GM21381 (cell line): ENCODE results near the gene TMEM26.
"Not testable (repeated sequence)": the region's sequence is repeated elsewhere in the genome, so short reads cannot be mapped to it uniquely, and the experiment has no call there.

ENCODE experiments used
- ATAC-seq: cut with Tn5 transposase; IDR thresholded peaks from one replicate; pipeline ENCODE4 v1.9.1; 2021; ENCODE audit warnings: mild to moderate bottlenecking, moderate library complexity; ENCODE audit not compliant: unreplicated experiment

Gene TMEM26

DNA sequence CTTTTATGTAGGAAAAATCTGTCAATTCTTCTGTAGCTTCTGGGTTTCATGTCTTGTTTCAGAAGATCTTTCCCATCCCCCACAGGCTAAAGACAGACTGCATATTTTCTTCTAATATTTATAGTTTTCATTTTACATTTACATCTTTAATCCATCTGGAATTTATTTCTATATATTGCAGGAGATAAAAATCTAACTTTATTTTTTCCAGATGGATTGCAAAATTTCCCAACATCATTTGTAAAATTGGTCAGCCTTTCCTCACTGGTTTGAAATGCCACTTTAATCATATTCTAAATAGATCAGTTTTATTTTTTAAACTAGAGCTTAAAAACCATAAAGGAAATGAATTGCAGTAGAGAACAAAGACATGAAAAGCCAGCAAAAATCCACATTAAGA, 46.9 kb downstream of the TMEM26 start:
- no peak for ATAC-seq

DNA sequence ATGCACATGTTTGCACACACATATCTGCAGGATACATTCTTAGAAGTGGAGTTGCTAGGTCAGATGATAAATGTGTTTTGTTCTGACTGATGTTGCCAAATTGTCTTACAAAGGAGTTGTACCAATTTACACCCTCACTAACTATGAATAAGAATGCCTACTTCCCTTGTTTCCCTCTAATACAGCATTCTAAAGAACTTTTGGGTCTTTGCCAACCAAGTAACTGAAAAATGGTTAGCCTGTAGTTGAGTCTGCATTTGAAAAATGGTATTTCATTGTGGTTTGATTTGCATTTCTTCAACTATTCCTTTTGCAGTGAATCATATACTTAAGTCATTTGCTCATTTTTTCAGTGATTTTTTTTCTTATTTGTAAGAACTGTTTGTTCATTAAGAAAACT, 48.4 kb downstream of the TMEM26 start:
- ATAC-seq: no peak

- no peak for ATAC-seq
These were observed 52.7 kb downstream of the TMEM26 start for GRCh38 chr10:61400524-61400923.

- ATAC-seq: no peak
These were observed 53.8 kb downstream of the TMEM26 start for GRCh38 chr10:61399406-61399805.

DNA sequence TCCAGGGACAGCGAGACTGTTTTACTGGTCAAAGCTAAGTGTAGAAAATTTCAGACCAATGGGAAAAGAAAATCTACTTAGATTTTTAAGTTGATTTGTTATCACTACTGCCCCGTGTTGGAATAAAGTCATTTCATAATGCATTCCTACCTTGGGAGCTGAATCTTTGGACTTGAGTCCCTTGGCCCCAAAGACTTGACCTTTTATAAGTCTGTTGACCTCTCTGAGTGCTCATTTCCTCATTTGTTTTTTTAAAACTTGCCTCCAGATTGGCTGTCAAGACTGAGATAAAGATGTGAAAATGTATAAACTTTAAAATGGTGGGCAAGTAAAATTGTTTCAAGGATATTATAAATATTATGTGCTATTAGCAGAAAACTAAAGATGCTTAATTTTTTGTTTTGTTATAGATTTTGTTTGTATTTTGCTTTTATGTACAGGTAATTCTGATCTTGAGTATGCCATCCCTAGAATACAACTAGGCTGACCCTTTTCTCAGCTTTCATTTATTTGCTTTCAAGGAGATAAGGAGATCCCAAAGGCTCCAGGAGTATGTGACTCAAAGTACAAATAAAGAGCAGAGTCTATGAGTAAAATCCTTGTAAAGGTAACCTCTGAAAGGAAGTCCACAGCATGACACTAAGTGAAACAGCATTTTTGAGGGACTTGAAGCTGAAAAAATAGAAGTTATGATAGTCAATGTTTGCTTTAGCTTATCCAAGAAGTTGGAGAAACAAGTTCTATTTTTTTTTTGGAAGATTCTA, 54.6 kb downstream of the TMEM26 start:
- no peak for ATAC-seq

- ATAC-seq: no peak
These were observed 55.8 kb downstream of the TMEM26 start for GRCh38 chr10:61397175-61397986.

GRCh38 chr10:61391281-61391680, 61.9 kb downstream of the TMEM26 start:
- peak; percentile 41 for ATAC-seq

DNA sequence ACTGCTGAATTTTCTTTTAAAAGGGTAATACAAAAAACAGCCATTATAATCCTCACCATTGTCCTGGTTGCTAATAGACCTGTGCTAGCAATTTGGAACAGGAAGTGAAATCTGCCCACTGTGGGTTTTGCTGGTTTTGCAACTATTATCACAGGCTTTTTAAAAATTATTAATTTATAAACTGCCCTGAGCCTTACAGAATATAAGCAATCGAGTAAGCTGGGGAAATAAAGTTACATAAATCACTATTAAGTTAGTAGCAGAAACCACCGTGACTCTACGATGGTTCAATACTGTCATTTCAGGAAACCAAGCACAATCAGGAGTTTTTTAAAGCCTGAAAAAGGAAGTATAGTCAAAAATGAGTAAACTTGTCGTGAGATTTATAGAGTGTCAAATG, 62.3 kb downstream of the TMEM26 start:
- ATAC-seq: peak; percentile 83

DNA sequence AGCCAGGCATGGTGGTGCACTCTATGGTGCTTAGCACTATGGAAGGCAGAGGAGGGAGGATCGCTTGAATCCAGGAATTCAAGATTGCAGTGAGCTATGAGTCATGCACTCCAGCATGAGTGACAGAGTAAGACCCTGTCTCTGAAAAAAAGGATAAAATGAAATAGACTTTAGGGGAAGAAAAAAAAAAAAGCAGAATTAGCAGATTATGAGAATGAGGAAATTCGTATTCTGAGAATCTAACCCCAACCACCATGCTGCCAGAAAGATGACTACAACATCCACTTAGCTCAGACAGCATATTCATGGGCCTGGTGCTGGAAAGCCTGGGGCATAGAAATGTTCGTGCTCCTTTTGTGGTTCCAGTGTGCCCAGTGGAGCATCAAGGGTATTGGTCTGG, 63.3 kb downstream of the TMEM26 start:
- ATAC-seq: no peak

- not testable (repeated sequence) for ATAC-seq
These were observed 64.2 kb downstream of the TMEM26 start for GRCh38 chr10:61388986-61389385.

- ATAC-seq: no peak
These were observed 67.8 kb downstream of the TMEM26 start for GRCh38 chr10:61385231-61386001.

- not testable (repeated sequence) for ATAC-seq
These were observed 72.0 kb downstream of the TMEM26 start for GRCh38 chr10:61381153-61381552.

- ATAC-seq: no peak
These were observed 74.3 kb downstream of the TMEM26 start for GRCh38 chr10:61378865-61379264.

DNA sequence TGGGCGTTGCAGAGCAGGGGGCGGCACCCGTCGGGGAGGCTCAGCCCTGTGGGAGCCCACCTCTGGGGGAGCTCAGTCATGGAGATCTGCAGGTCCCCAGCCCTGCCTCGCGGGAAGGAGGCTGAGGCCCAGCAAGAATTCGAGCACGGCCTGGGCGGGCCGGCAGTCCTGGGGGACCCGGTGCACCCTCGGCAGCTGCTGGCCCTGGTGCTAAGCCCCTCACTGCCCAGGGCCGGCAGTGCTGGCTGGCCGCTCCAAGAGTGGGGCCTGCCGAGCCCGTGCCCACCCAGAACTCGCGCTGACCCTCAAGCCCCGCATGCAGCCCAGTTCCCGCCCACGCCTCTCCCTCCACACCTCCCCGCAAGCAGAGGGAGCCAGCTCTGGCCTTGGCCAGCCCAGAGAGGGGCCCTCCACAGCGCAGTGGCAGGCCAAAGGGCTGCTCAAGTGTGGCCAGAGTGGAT, 76.2 kb downstream of the TMEM26 start:
- no peak for ATAC-seq

DNA sequence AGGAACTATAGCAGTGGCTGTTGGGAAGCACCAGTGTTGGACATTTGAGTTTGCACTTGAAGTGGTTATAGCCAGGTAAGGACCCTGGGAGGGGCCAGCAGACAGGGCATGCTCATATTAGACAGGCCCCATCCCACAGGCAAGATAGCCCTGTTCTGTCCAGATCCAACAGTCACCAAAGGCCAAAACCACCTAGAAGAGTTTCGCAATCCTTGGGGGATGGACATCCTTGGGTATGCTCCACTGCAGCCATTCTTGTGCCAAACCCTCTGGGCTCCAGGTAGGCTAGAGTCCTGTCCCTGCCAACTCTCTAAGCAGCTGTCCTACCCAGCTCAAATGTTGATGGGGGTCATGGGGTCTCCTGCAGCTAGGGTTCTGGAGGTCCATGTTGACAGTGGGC, 76.8 kb downstream of the TMEM26 start:
- ATAC-seq: no peak

DNA sequence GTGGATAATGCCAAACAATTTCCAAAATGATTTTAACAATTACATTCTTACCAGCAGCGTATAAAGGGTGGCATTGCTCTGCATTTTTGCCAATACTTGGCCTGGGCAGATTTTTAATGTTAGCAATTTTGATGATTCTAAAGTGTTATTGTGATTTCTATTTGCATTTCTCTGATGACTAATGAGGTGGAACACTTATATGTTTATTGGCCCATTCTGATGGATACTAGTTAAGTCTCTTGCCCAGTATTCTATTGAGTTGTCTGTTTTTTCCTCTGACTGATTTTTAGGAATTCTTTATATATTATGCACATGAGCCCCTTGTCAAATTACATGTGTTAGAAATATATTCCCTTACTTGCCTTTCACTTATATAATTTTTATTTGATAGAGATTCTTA, 86.8 kb downstream of the TMEM26 start:
- ATAC-seq: no peak

GRCh38 chr10:61364619-61365018, 88.6 kb downstream of the TMEM26 start:
- ATAC-seq: no peak

DNA sequence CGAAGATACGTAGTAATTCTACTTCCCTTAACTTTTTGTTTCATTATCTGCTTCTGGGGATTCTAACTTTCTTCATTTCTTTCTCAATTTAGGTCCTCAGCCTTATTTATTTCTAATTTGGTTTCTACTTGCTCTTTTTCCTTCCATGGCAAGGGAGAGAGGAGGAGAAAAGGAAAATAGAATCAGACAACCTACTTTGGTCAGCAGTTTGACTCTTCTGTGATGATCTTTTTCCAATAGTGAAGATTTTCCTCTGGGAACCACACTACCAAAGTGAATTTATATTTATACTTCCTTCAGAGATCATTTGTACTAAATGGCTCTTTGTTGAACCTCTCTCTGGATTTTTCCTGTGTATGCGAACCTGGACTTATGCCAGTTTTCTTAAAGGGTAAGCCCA, 90.2 kb downstream of the TMEM26 start:
- ATAC-seq: no peak

DNA sequence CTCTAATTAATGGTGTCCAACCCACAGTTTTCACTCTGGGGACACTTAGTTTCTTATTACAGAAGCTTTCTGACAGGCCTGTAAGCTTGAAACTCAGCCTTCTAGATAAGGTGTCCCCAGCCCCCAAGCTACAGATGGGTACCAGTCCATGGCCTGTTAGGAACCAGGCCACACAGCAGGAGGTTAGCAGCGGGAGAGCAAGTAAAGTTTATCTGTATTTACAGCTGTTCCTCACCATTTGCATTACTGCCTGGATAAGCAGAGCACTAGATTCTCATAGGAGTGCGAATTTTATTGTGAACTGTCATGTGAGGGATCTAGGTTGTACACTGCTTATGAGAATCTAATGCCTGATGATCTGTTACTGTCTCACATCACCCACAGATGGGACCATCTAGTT, 93.7 kb downstream of the TMEM26 start:
- no peak for ATAC-seq

- no peak for ATAC-seq
These were observed 95.5 kb downstream of the TMEM26 start for GRCh38 chr10:61357687-61358086.
